ENCODE results near the gene LGR5. TPM values are rescaled to one million over a fixed set of nuclear protein-coding genes. Genes with fewer than 3 reads are reported as not detected.

The LGR5 gene
- total RNA-seq, 4 donors from 2014 or later, result 5.1 to 19.8 (median 17.6) TPM

- TF ChIP-seq, protein P1, sequence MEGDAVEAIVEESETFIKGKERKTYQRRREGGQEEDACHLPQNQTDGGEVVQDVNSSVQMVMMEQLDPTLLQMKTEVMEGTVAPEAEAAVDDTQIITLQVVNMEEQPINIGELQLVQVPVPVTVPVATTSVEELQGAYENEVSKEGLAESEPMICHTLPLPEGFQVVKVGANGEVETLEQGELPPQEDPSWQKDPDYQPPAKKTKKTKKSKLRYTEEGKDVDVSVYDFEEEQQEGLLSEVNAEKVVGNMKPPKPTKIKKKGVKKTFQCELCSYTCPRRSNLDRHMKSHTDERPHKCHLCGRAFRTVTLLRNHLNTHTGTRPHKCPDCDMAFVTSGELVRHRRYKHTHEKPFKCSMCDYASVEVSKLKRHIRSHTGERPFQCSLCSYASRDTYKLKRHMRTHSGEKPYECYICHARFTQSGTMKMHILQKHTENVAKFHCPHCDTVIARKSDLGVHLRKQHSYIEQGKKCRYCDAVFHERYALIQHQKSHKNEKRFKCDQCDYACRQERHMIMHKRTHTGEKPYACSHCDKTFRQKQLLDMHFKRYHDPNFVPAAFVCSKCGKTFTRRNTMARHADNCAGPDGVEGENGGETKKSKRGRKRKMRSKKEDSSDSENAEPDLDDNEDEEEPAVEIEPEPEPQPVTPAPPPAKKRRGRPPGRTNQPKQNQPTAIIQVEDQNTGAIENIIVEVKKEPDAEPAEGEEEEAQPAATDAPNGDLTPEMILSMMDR (IDR thresholded peaks at IDR 0.05), result no peak
- TF ChIP-seq POLR2A (IDR thresholded peaks at IDR 0.05), result no peak
Observed at GRCh38 chr12:71602761-71603577, 163.4 kb downstream of the LGR5 start.

DNA sequence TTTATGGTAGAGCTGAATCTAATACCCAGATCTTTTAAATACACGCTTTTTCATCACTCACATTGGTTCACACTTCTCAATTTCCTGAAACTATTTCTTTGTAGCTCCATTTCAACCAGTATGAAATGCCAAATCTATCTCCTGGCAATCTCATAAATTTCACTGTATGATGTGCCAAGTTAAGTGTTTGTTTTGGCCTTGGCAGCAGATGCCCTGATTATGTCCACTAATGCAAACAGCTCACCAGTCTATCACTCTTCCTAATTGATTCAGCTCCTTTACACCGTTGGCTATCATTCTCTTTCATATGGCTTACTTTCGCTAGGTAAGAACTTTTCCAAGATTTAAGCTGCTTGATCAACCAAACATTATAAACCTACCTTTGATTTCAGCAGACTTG, 165.4 kb downstream of the LGR5 start:
- Histone ChIP-seq H3K27me3 (no peaks in the 10 kb centered on the region), H3K36me3 (peaks cover 0 to 28% (median 0%) of the 10 kb centered on the region in 3 donors), H3K4me1 (no peaks in the 10 kb centered on the region), H3K9me3 (no peaks in the 10 kb centered on the region), H3K27ac (no peak overlapping the region), H3K4me3 (no peak overlapping the region)
- no peak for TF ChIP-seq POLR2A (IDR thresholded peaks at IDR 0.05)
- TF ChIP-seq, protein P1 (IDR thresholded peaks at IDR 0.05), result no peak
- no peak for DNase-seq

More at GRCh38 chr12:71602761-71603577, 163.4 kb downstream of the LGR5 start:
- Histone ChIP-seq H3K9me3 (no peaks in the 10 kb centered on the region), H3K4me1 (no peaks in the 10 kb centered on the region), H3K27ac (no peak overlapping the region), H3K27me3 (no peaks in the 10 kb centered on the region), H3K36me3 (peaks cover 0 to 12% (median 0%) of the 10 kb centered on the region in 3 donors), H3K4me3 (no peak overlapping the region)
- no peak for DNase-seq

- H3K27me3 ChIP-seq, result no peaks in the 10 kb centered on the region
- no peaks in the 10 kb centered on the region for H3K4me1 ChIP-seq
- no peak overlapping the region for H3K27ac ChIP-seq
- DNase-seq, result no peak
- no peaks in the 10 kb centered on the region for H3K9me3 ChIP-seq
- H3K4me3 ChIP-seq, result no peak overlapping the region
- TF ChIP-seq POLR2A (IDR thresholded peaks at IDR 0.05), result no peak
- TF ChIP-seq, protein P1 (IDR thresholded peaks at IDR 0.05), result no peak
- peaks cover 0 to 54% (median 0%) of the 10 kb centered on the region in 3 donors for H3K36me3 ChIP-seq
Observed at GRCh38 chr12:71607494-71608330, 168.1 kb downstream of the LGR5 start.

- TF ChIP-seq POLR2A (IDR thresholded peaks at IDR 0.05), result no peak
- TF ChIP-seq, protein P1 (IDR thresholded peaks at IDR 0.05), result no peak
- no peak for DNase-seq
- Histone ChIP-seq H3K27me3 (no peaks in the 10 kb centered on the region), H3K9me3 (no peaks in the 10 kb centered on the region), H3K4me3 (no peak overlapping the region), H3K27ac (no peak overlapping the region), H3K4me1 (no peaks in the 10 kb centered on the region), H3K36me3 (peaks cover 0 to 79% (median 5%) of the 10 kb centered on the region in 3 donors)
Observed at GRCh38 chr12:71610031-71610795, 170.6 kb downstream of the LGR5 start.

DNA sequence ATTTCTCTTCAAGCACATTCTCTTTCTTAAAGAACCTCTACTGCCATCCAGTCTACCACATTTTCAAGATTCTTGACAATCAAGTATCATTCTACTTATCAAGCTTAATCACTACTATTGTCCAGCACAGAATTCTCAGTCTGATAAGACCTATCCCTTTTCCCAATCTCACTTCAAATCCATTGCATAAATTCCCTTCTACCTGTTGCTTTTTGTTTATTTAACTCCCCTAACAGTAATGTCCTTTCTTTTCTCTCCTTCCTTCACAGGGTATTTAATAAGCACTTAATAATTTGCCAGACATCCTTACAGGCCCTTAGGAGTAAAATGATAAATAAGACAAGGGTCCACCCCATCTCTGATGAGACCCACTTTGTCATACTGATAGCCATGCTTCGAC, 182.3 kb downstream of the LGR5 start:
- Histone ChIP-seq H3K9me3 (no peaks in the 10 kb centered on the region), H3K4me3 (no peak overlapping the region), H3K4me1 (no peaks in the 10 kb centered on the region), H3K27me3 (no peaks in the 10 kb centered on the region), H3K36me3 (peaks cover 0 to 99% (median 0%) of the 10 kb centered on the region in 3 donors), H3K27ac (no peak overlapping the region)
- no peak for DNase-seq
- TF ChIP-seq, protein P1 (IDR thresholded peaks at IDR 0.05), result no peak
- TF ChIP-seq POLR2A (IDR thresholded peaks at IDR 0.05), result no peak

Data from Peyer's patch (tissue), 4 donors.